NCI-H510A (cell line): Measurements from ENCODE around the gene CELF4.

Experiments
- DNase-seq: peaks from one replicate; lab custom pipeline; 2025; lab: John Stamatoyannopoulos, UW

The CELF4 gene

GRCh38 chr18:37440206-37440605 is 125.4 kb downstream of the CELF4 start:
- DNase-seq: no peak

- no peak for DNase-seq
Measured at GRCh38 chr18:37438417-37439180, 127.0 kb downstream of the CELF4 start.

DNA sequence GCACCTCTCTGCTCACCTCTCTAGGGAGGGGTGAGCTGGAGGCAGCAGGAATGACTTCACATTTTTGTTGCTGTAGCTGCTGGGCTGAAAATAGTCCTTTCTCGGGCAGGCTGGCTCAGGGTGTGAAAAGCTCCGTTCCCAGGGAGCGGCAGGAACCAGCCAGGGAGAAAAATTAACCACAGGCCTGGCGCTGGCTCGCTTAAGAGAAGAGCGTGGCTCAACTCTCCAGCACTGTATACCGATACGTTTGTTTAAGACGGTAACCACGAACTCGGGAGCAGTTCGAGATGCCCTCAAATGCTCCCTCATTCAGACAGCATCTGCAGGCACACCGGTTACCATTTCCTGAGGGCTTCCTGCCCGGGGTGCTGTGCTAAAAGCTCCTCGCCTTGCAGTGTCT is 129.6 kb downstream of the CELF4 start:
- DNase-seq: no peak

GRCh38 chr18:37435150-37435867 is 130.3 kb downstream of the CELF4 start:
- no peak for DNase-seq

DNA sequence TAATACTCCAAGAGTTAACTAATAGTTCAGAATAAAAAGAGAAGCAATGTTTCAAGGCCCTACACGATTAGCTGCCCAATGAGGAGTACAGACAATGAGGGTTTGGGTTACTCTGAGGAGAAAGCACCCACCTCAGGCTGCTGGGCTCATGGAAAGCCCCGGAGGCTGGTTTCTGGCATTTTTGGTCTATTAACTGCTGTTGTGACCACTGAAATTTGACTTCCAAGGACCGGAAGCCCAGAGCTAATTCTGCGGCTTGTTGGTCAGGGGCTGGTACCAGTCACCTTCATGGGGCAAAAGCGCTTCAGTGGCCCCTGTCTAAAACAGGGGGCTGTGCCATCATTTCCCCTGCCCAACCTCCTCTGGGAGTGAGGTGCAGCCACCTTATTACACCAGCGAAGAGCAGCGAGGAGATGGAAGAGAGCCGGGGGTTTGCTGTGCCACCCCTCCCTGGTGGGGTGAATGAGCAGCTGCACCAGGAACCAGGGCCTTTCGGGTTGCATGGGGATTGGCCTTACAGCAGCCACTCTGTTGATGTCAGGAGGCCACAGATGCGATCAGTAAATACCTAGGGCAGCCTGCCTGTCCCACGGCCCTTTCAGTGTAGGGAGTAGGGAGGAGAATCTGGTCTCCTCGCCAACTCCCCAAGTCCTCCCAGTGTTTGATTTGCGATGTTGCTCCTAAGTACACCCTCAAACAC is 131.3 kb downstream of the CELF4 start:
- no peak for DNase-seq

- no peak for DNase-seq
Measured at GRCh38 chr18:37432436-37433195, 133.0 kb downstream of the CELF4 start.

DNA sequence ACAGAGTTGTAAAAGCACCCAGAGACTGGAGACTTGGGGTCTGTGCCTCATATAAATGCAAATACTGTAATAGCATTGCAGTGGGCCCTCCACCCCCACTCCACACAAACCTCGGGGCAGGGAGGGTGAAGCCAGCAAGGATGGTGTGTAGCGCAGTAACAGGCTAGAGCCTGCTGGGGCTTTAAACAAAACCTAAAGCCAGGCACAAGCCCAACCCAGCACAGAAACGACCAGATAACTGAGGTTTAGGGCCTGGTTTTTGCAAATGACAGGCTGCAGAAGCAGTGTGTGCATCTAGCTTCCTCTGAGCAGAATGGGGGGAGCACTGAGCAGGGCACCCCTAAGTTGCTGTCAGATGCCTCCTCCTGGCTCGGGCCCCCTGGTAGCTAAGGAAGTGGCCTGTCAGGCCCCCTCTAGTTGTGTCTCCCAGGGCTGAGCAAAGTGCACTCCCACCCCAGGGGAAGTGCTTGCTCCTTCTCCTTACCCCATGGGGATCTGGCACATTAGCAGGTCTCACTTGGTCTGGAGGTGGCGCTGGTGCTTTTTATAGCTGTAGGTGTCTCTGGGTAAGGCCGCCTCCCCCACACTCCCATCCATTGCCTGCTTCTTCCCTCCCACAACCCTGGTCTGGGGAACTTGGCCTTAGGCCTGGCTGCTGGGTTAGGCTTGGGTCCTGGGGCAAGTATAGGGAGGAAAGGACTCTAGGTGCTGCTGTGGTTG is 135.1 kb downstream of the CELF4 start:
- no peak for DNase-seq

- no peak for DNase-seq
Measured at GRCh38 chr18:37429791-37430190, 135.8 kb downstream of the CELF4 start.

DNA sequence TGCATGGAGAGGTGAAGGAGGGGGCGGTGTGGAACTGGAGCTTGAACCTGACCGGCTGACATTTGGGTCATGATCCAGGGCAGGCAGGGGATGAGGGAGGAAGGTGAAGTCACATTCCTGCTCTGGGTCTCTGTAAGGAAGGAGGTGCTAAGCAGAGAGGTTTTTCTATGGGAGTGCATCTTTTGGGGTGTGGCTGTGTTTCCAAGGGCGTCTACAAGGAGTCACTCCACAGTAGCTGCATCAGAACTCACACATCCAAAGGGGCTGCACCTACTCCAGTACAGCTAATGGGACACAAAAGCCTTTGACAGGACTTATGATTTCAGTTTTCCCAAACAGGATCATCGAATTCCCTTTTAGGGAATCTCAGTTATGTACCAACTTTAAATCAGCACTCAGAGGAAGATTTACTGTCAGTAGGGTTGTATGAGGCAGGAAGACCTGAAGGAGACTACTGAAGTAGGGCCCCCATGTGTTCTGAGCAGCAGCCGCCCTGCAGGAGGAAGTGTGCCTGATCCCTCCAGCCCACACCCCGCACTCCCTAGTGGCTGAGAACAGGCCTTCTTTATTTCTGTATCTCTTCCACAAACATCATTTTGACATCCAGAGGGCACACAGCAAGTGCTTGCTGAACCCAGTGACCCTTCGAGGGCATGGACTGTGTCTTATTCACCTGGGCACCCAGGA is 137.2 kb downstream of the CELF4 start:
- DNase-seq: no peak

- DNase-seq: no peak
Measured at GRCh38 chr18:37426586-37426985, 139.0 kb downstream of the CELF4 start.

DNA sequence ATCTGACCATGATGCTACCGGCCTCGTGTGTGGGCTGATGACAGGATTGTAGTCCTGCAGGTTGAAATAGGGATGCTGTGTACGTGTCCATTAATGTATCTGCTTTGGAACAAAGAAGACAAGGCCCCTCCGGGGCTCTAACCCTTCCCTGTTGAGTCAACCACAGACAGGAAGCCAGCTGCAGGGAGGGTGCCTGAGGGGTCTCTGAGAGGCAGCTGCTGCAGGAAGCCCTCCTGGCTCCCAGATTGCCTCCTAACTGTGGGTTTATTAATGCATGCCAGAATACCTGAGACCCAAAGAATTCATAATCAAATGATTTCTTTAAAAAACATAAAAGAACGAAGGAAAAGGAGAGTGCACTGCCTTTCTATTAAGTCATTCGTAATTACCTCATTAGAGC is 140.4 kb downstream of the CELF4 start:
- no peak for DNase-seq

DNA sequence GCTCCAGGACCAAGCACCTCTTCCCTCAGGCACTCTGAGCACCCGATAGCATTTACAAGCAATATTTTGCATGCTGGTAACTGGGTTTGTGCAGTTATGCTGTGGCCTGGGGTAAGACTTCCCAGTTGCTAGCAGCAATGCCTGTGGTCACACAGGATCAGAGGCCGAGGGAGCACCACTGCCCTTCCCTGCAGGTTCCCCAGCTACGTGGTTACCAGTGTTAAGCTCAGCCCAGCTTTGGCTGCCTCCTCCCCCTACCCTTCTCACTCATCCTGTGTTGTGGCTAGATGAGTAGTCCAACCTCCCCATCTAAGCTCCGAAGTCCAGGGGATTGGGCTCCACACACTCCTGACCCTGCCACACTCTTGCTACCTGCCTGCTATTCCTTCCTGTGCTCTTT is 141.1 kb downstream of the CELF4 start:
- no peak for DNase-seq

- DNase-seq: no peak
Measured at GRCh38 chr18:37422596-37422995, 143.0 kb downstream of the CELF4 start.

GRCh38 chr18:37422116-37422515 is 143.5 kb downstream of the CELF4 start:
- DNase-seq: no peak

DNA sequence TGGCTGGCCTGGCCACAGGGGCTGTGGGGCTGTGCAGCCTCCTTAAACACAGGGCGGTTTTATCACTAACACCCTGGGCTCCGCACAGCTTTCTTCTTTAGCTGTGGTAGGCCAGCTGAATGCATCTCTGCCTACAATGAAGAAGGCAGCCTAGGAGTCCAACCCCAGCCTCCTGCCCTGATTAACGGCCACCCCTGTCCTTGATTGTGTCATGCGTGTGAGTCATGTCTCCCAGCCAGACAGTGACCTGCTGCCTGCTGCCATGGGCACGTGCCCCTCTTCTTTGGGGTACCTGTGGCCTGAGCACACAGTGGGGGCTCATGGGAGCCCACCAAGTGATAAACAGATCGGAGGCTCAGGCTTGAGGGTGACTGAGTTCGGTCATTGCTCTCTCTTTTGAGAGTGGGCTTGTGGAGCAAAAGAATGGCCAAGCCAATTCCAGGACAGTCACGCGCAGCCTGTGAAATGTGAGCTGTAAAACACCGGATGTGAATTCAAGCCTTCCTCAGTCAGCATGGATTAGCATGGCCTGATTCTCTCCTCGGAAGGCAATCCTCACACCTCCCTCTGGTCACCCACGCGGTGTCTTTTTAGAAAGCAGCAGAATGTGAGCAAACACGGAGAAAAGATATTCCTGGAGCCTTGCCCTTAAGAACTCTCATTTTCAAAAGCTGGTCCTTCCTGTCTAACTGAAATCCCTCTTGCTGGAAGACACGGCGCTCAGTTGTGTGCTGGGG is 144.1 kb downstream of the CELF4 start:
- DNase-seq: no peak

DNA sequence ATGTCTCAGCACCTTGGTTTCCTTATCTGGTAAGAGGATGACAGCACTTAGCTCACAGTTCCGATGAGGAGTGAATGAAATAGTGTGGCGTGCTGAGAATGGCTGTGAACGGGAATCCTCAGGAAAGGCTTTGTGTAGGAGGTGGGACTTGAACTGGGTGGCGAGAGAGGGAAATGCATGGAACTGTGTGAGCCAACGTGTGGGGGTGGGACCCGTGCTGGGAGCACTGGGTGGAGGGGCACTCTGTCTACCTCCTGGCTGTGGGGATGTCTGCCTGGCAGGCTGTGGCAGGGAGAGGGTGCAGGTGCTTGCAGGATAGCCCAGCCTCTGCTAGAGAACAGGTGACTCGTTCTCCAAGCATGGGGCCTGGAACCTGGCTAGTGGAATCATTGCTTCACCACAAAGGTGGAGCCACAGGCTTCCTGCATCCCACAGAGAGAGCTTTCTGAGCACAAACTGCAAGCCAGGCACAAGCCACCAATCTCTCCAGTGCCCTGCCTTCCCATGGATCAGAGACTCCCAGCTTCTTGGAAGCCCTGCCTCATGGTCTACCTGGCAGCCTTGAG is 145.2 kb downstream of the CELF4 start:
- no peak for DNase-seq

GRCh38 chr18:37419866-37420265 is 145.7 kb downstream of the CELF4 start:
- no peak for DNase-seq

GRCh38 chr18:37419315-37419714 is 146.3 kb downstream of the CELF4 start:
- no peak for DNase-seq

DNA sequence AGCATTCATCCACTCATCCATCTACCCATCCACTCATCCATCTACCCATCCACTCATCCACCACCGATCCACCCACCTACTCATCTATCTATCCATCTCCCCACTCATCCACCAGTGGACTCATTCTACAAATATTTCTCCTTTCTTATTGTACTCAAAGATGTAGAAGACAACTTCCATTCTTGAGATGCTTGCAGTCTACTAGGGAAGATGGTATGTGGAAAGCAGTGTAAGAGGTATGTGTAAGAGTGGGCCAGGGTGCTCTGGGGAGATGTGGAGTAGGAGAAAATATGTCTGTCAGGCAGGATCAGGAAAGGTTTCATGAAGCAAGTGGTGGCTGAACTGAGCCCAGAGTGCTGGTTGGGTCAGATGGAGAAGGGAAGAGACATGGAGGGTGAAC is 150.8 kb downstream of the CELF4 start:
- no peak for DNase-seq

DNA sequence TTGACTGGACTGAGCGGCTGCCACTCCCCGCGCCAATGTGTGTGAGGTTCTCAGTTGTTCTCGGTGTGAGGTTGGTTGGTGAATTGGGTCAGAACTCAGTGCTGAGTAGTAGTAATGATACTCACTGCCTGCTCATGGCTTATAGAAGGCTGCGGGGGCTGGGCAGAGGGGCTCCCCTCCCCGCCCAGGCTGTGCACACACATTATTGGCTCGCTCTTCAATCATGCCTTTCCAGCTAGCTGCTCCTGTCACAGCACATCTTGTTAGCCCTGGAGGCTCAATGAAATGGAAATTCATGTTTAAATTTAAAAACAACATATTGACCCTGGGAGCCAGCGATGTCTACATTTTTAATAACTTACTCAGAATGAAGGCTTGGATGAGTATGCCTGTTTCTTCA is 152.8 kb downstream of the CELF4 start:
- DNase-seq: no peak
